GM20000 (cell line): ENCODE results near the gene OSBPL10.

Experiments
- DNase-seq: peaks from one replicate; pipeline ENCODE4 v3.0.0; 2012; ENCODE audit warnings: low spot score
- CTCF ChIP-seq: IDR thresholded peaks from 2 replicates; pipeline ENCODE4 v1.5.1; 2012; ENCODE audit warnings: mild to moderate bottlenecking, control low read depth; ENCODE audit errors: extremely low read depth, missing control alignments

OSBPL10 gene

GRCh38 chr3:31947162-31947561 lies 33.9 kb downstream of the OSBPL10 start:
- no peak for TF ChIP-seq CTCF
- no peak for DNase-seq

GRCh38 chr3:31946484-31947081 lies 34.5 kb downstream of the OSBPL10 start:
- TF ChIP-seq CTCF = no peak
- DNase-seq = no peak

GRCh38 chr3:31945738-31946052 lies 35.4 kb downstream of the OSBPL10 start:
- no peak for DNase-seq
- TF ChIP-seq CTCF = no peak

GRCh38 chr3:31943041-31943440 lies 38.0 kb downstream of the OSBPL10 start:
- no peak for TF ChIP-seq CTCF
- no peak for DNase-seq

- no peak for DNase-seq
- TF ChIP-seq CTCF = no peak
Measured at GRCh38 chr3:31942446-31942845, 38.6 kb downstream of the OSBPL10 start.

GRCh38 chr3:31937225-31937624 lies 43.8 kb downstream of the OSBPL10 start:
- no peak for TF ChIP-seq CTCF

GRCh38 chr3:31936420-31937060 lies 44.5 kb downstream of the OSBPL10 start:
- no peak for DNase-seq
- TF ChIP-seq CTCF = no peak

More at GRCh38 chr3:31937225-31937624, 43.8 kb downstream of the OSBPL10 start:
- DNase-seq = no peak
